Spleen (tissue), 7 donors: ENCODE data around the gene TTLL6.

Experiments used
- POLR2AphosphoS5 ChIP-seq, 3 donors: sonication (generic); formaldehyde crosslinking; IDR thresholded peaks; one replicate each; pipeline ENCODE4 v1.5.1; 2017; ENCODE audit warnings: antibody characterized with exemption in 3 of 3
- TF ChIP-seq, protein P1 (sequence below), 11 experiments: fragments of 200-600 bp in 7 of 11; fragments of 450-650 bp in 4 of 11; sonication (generic) in 4 of 11; IDR thresholded peaks in 8 of 11; conservative IDR thresholded peaks in 3 of 11; 1 replicate in 7 of 11; 2 replicates in 4 of 11; pipeline versions ENCODE4 v1.4.0 to v1.8.0; 2016 to 2021; ENCODE audit warnings: antibody characterized with exemption in 11 of 11, inconsistent platforms in 4 of 11, mild to moderate bottlenecking in 1 of 11
- donor health status: DM: no; HTN: no; CAD: no; lungs with moderate emphysema.
- donor health status: DM: no; HTN: no; CAD: no.
- donor health status: DM: no; HTN: no; CAD: no.

DNA sequence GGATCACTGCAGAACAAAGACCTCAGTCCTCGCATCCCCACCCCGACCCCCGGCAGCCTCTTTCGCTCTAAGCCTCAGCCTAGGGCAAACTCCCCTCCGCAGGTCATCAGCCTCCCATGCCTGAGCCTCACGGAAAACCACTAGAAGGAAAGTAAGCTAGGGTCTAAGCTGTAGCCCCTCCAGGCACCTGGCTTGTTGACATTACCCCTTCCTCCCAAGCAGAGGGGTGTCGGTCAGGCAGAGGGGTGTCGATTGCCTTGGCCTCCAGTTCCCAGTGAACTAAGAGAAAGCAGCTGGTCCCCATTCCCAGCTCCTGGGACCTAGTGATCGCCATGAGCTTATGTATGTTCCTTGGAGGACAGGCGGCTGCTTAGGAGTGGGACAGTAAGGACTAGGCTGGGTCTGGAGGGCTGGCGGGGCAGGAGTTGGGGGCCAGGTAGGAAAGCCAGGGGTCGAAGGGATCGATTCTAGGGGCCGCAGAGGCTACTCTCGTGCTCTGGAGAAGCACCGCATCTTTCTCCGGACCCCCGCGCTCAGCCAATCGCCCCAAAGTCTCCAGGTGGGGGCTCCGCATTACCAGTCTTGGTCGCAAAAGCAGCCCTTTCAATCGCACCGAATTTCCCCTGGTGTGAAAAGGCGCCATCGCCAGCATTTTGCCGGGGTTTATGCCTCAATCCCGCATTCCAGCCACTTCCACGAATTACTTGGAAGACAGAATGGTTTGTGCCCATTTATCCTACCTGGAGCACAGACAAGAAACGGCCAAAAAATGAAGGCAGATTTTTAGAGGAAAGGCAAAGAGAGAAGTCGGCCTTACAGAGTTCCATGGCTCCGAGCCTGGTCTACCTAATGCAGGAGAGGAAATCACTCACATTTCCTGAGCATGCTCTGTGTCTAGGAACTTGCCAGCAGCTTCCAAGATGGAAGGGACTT lies 67.1 kb downstream of the TTLL6 start:
- TF ChIP-seq, protein P1, sequence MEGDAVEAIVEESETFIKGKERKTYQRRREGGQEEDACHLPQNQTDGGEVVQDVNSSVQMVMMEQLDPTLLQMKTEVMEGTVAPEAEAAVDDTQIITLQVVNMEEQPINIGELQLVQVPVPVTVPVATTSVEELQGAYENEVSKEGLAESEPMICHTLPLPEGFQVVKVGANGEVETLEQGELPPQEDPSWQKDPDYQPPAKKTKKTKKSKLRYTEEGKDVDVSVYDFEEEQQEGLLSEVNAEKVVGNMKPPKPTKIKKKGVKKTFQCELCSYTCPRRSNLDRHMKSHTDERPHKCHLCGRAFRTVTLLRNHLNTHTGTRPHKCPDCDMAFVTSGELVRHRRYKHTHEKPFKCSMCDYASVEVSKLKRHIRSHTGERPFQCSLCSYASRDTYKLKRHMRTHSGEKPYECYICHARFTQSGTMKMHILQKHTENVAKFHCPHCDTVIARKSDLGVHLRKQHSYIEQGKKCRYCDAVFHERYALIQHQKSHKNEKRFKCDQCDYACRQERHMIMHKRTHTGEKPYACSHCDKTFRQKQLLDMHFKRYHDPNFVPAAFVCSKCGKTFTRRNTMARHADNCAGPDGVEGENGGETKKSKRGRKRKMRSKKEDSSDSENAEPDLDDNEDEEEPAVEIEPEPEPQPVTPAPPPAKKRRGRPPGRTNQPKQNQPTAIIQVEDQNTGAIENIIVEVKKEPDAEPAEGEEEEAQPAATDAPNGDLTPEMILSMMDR (IDR thresholded peaks at IDR 0.05 in 8 of 11, conservative IDR thresholded peaks at IDR 0.05 in 3 of 11): no peak
- TF ChIP-seq POLR2AphosphoS5 (IDR thresholded peaks at IDR 0.05): no peak
